Endometrial microvascular endothelial cells (primary cell): ENCODE data around the gene MCM6. TPM values are rescaled to one million over a fixed set of nuclear protein-coding genes. Genes with fewer than 3 reads are reported as not detected.
"Not testable (repeated sequence)": the region's sequence is repeated elsewhere in the genome, so short reads cannot be mapped to it uniquely, and the experiment has no call there.

Experiments used
- in situ Hi-C: cut with HindIII; loops from 2 replicates; pipeline ENCODE4 v1.10.0; 2017; ENCODE audit warnings: low sequenced_read_pairs, low pct_unique_long_range_greater_than_20kb; ENCODE audit errors: inconsistent ontology term
- total RNA-seq: library from RNA; depleted of rRNA; stranded (reverse); fragments of >200 nt; gene quantifications from one replicate; pipeline ENCODE4 v1.2.3, GENCODE V29; 2015; ENCODE audit errors: inconsistent ontology term

Gene MCM6
- total RNA-seq = 45.1 TPM

- in situ Hi-C loops = no loop called here
These were observed at the start of gene MCM6 for GRCh38 chr2:135876066-135876711. Gene MCM6, minus strand, starts transcription at chr2:135876443. Its CDS starts 78 bp downstream, at chr2:135876365.

- in situ Hi-C loops = no loop called here
These were observed 49.3 kb upstream of the MCM6 start for GRCh38 chr2:135925571-135925970.

DNA sequence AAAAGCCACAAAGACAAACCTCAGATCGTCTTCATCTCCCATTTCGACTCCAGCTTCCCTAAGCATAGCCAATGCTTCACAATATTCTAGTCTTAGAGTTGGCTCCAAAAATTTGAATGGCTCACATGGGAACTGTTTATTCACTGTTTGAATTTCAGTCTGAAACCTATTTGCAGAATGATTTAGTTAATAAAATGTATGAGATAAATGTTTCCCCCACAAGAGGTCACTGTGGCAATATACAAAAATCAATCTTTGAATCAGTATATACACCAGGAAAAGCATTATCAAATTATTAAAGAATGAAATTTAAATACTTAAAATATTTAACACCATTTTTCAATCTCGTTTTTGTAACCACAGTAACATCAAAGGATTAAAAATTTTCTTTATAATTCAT lies 40.0 kb upstream of the MCM6 start:
- in situ Hi-C loops = no loop called here

GRCh38 chr2:135914485-135914884 lies 38.2 kb upstream of the MCM6 start:
- in situ Hi-C loops = no loop called here

- in situ Hi-C loops = no loop called here
These were observed 37.6 kb upstream of the MCM6 start for GRCh38 chr2:135913727-135914365.

DNA sequence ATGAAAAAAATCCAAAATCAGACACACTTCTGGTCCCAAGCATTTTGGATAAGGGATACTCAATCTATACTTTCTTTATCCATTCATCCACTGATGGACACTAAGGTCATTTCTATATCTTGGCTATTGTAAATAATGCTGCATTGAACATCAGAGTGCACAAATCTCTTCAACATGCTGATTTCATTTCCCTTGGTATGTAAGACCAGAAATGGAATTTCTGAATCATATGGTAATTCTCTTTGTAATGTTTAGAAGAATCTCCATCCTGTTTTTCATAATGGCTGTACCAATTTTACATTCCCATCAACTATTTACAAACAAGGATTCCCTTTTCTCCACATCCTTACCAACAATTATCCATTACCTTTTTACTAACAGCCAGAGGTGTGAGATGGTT lies 33.7 kb upstream of the MCM6 start:
- in situ Hi-C loops = no loop called here

DNA sequence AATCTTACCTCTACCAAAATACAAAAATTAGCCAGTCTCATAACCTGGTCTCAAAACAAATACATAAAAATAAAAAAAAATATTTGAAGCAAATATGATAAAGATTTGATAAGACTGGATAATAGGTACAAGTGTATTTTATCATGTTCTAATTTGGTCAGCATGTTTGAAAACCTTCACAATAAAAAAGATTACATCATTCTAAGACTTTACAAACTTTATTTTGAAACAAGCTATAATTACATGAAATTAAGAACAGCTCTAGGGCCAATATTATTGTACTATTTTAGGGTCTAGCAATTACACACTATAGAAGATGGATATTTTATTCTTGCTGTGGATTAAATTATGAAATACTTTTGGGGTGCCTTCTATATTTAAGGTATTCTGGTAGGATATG lies 29.4 kb upstream of the MCM6 start:
- in situ Hi-C loops = no loop called here

DNA sequence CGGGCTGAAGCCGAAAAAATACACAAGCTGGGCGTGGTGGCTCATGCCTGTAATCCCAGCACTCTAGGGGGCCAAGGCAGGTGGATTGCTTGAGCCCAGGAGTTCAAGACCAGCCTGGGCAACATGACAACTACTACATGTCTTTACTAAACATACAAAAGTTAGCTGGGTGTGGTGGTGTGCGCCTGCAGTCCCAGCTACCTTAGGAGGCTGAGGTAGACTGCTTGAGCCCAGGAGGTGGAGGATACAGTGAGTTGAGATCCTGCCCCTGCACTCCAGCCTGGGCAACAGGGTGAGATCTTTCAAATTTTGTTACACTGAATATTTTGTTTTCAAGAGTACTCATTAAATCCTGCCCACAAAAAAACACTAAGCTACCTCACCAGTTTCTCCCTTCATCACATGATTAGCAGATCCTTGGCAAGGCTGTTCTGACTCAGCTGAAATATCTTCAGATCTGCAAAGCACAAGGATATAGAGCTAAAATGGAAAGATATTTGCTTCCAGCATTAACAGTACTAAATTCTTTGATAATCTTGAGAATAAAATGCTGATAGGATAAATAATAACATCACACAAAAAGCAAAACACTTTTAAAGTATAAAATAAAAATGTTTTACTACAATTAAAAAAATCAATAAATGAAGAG lies 28.2 kb upstream of the MCM6 start:
- in situ Hi-C loops = no loop called here

DNA sequence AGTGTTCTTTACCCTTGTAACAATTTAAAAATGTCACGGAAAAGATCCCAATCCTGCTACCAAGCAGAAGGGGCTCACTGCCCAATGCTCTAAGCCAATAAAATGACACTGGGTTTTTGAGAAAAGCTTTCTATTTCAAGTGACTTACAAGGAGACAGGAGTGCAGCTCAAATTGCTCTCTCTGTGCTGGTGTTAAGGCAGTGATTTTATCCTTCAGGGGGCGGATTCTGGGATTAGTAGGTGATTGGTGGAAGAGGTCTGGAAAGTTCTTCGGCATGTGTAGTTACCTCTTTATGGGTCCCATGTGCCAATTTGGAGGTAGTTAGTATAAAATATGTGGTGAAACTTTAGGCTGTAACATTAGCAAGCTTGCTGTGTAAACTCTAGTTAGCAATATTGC lies 27.4 kb upstream of the MCM6 start:
- in situ Hi-C loops = no loop called here

- in situ Hi-C loops = no loop called here
These were observed 23.3 kb upstream of the MCM6 start for GRCh38 chr2:135899567-135899966.

- in situ Hi-C loops = no loop called here
These were observed 22.1 kb upstream of the MCM6 start for GRCh38 chr2:135898234-135898786.

DNA sequence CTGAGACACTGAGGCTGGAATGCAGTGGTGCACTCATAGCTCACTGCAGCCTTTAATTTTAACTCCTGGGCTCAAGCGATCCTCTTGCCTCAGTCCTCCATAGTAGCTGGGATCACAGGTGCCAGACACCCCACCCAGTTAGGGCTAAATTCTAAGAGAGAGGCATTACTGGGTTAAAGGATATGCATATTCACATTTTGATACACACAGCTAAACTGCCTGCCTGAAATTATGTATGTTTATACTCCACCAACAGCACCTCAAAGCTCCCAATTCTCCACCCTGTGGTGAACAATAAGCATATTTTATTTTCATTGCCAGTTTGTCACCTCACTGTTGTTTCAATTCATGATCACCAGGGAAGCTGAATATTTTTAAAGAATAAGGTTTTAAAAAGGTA lies 18.7 kb upstream of the MCM6 start:
- in situ Hi-C loops = no loop called here

GRCh38 chr2:135893374-135893794 lies 17.1 kb upstream of the MCM6 start:
- in situ Hi-C loops = no loop called here

DNA sequence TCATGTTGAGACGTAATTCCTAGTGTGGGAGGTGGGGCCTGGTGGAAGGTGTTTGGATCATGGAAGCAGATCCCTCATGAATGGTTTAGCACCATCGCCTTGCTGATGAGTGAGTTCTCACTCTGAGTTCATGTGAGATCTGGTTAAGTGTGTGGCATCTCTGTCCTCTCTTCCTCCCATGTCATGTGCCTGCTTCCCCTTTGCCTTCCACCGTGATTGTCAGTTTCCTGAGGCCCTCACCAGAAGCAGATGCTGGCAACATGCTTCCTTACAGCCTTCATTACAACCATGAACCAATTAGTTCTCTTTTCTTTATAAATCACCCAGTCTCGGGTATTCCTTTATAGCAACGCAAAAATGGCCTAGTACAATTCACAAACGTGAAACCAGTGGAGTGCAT lies 14.6 kb upstream of the MCM6 start:
- in situ Hi-C loops = no loop called here

- in situ Hi-C loops = no loop called here
These were observed 13.9 kb upstream of the MCM6 start for GRCh38 chr2:135890149-135890548.

- in situ Hi-C loops = not testable (repeated sequence)
These were observed 12.3 kb upstream of the MCM6 start for GRCh38 chr2:135888587-135888986.

DNA sequence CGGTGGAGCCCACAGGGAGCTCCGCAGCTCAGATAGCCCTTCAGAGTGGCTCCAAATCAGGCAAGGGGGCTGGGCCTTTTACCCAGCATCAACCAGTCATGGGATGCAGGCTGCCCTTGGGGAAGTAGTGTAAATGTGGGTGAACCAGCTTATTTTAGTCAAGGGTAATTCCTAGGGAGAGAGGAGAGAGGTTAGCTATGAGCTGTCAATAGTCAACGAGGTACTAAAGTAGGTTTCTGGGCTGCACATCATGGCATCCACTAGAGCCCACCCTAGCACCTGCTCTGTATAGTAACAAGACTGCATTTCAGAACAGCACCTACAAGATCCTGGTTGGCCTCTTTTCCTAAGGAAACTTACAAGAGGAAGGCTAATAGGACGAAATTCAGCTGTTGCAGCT lies 9.5 kb upstream of the MCM6 start:
- in situ Hi-C loops = no loop called here

DNA sequence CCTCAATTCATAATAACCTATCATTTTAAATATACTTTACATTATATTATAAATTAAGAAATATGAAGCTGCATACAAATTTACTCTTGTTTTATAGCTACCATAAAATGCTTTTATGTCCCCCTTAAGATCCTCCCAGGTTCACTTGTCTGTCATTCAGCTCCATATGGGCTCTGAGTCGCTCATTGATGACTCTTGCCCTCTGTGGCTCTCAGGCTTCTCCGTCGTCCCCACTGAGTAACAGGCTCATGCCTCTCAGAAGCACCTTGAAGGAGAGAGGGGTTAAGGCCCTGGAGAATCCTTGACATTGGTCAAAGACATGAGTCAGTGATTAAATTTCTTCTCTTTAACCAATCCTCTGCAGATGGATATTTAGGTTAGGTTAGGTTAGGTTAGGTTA lies 6.2 kb upstream of the MCM6 start:
- in situ Hi-C loops = no loop called here

DNA sequence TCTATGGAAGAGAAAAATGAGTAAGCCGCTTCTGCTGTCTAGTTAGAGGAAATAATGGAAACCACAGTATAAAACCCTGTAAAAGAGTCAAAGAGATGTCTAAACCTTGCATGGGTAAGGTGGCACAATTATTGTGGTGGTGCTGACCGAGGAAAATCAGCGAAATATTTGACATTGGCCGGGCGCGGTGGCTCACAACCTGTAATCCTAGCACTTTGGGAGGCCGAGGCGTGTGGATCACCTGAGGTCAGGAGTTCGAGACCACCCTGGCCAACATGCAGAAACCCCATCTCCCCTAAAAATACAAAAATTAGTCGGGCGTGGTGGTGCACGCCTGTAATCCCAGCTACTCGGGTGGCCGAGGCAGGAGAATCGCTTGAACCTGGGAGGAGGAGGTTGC lies 527 bp upstream of the MCM6 start:
- in situ Hi-C loops = not testable (repeated sequence)

DNA sequence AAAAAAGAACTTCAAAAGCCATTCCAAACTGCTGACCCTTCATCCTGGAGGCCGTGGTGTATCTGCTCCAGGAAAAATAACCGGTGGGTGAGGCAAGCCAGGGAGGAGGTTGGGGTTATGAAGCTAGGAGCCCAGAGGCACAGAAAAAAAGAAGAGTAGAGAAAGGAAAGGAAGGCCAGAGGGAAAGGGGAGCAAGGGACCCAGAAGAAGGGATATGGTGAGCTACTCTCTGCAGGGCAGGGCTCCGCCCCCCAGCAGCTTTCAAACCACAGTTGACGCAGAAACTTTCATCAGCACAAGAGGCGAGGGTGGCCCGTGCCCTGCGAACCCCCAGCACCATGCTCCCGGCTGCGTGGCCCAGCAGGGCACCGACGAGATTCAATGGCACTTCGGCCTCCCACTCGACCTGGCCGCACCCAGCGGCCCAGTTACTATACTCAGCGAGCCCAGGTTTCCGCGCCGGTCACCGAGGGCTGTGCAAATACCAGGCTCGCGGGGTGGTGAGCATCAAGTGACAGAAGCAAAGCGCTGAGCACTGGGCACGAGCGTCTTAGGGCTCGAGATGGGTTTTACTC lies 665 bp downstream of the MCM6 start:
- in situ Hi-C loops = no loop called here
